ENCODE measurements around the gene AMZ2.

GRCh38 chr17:68302066-68302564 lies 54.3 kb downstream of the AMZ2 start:
- TF ChIP-seq CTCF (IDR thresholded peaks at IDR 0.05; ENCODE audit: insufficient read depth, low read depth, low read length): no peak
- no peak for TF ChIP-seq EZH2 (IDR thresholded peaks at IDR 0.05; ENCODE audit: insufficient read depth, low read length)

Data from astrocyte (in vitro differentiated cells and primary cell).